Ammon's horn (tissue), 1 donor: ENCODE results near the gene DOCK4.

Experiments
- DNase-seq: peaks from one replicate; pipeline ENCODE4 v3.0.0-alpha.2; 2016; ENCODE audit warnings: low spot score

Gene DOCK4

GRCh38 chr7:111903797-111904196 is 302.4 kb downstream of the DOCK4 start:
- DNase-seq: no peak

- DNase-seq: no peak
These were observed 303.2 kb downstream of the DOCK4 start for GRCh38 chr7:111903016-111903415.

GRCh38 chr7:111900283-111900682 is 305.9 kb downstream of the DOCK4 start:
- no peak for DNase-seq

GRCh38 chr7:111895049-111895448 is 311.1 kb downstream of the DOCK4 start:
- no peak for DNase-seq

GRCh38 chr7:111894518-111894917 is 311.7 kb downstream of the DOCK4 start:
- no peak for DNase-seq

GRCh38 chr7:111893190-111893589 is 313.0 kb downstream of the DOCK4 start:
- DNase-seq: no peak

GRCh38 chr7:111892588-111892987 is 313.6 kb downstream of the DOCK4 start:
- DNase-seq: no peak

GRCh38 chr7:111887734-111888133 is 318.5 kb downstream of the DOCK4 start:
- DNase-seq: no peak

- DNase-seq: no peak
These were observed 320.0 kb downstream of the DOCK4 start for GRCh38 chr7:111886233-111886632.

- no peak for DNase-seq
These were observed 323.0 kb downstream of the DOCK4 start for GRCh38 chr7:111883241-111883640.

GRCh38 chr7:111878785-111879184 is 327.4 kb downstream of the DOCK4 start:
- no peak for DNase-seq

GRCh38 chr7:111877931-111878330 is 328.3 kb downstream of the DOCK4 start:
- DNase-seq: no peak

- DNase-seq: peak; percentile 44
These were observed 332.1 kb downstream of the DOCK4 start for GRCh38 chr7:111873963-111874690.

GRCh38 chr7:111873326-111873646 is 332.9 kb downstream of the DOCK4 start:
- DNase-seq: no peak

GRCh38 chr7:111872450-111873325 is 333.5 kb downstream of the DOCK4 start:
- DNase-seq: no peak

GRCh38 chr7:111871283-111871682 is 334.9 kb downstream of the DOCK4 start:
- DNase-seq: no peak

GRCh38 chr7:111869280-111869679 is 336.9 kb downstream of the DOCK4 start:
- DNase-seq: no peak

GRCh38 chr7:111867348-111867931 is 338.8 kb downstream of the DOCK4 start:
- no peak for DNase-seq

GRCh38 chr7:111866787-111867186 is 339.4 kb downstream of the DOCK4 start:
- no peak for DNase-seq

GRCh38 chr7:111865430-111865829 is 340.8 kb downstream of the DOCK4 start:
- DNase-seq: no peak

- DNase-seq: no peak
These were observed 341.8 kb downstream of the DOCK4 start for GRCh38 chr7:111864291-111864976.

GRCh38 chr7:111863269-111863668 is 342.9 kb downstream of the DOCK4 start:
- DNase-seq: no peak
